Ishikawa (cell line): ENCODE results near the gene TMEM150B.

Experiments
- CEBPB ChIP-seq: IDR thresholded peaks from 2 replicates; pipeline ENCODE4 v1.6.1; 2012
- CREB1 ChIP-seq: IDR thresholded peaks from 2 replicates; pipeline ENCODE4 v1.6.1; 2012; ENCODE audit warnings: low read depth
- EGR1 ChIP-seq: IDR thresholded peaks from 2 replicates; pipeline ENCODE4 v1.6.1; 2012
- EP300 ChIP-seq: IDR thresholded peaks from 2 replicates; pipeline ENCODE4 v1.6.1; 2012; ENCODE audit warnings: borderline replicate concordance
- FOXM1 ChIP-seq: IDR thresholded peaks from 2 replicates; pipeline ENCODE4 v1.6.1; 2012; ENCODE audit warnings: low read depth, borderline replicate concordance
- MAX ChIP-seq: IDR thresholded peaks from 2 replicates; pipeline ENCODE4 v1.6.1; 2012
- RAD21 ChIP-seq: IDR thresholded peaks from 2 replicates; pipeline ENCODE4 v1.6.1; 2012; ENCODE audit warnings: low read depth
- REST ChIP-seq: IDR thresholded peaks from 2 replicates; pipeline ENCODE4 v1.6.1; 2012; ENCODE audit warnings: low read depth, mild to moderate bottlenecking
- TAF1 ChIP-seq: IDR thresholded peaks from 2 replicates; pipeline ENCODE4 v1.6.1; 2012; ENCODE audit warnings: low read depth, mild to moderate bottlenecking
- TEAD4 ChIP-seq: IDR thresholded peaks from 2 replicates; pipeline ENCODE4 v1.6.1; 2012
- YY1 ChIP-seq: IDR thresholded peaks from 2 replicates; pipeline ENCODE4 v1.6.1; 2012; ENCODE audit warnings: low read depth

- TF ChIP-seq EP300 (no peak), TEAD4 (no peak), YY1 (no peak), REST (no peak), MAX (no peak), RAD21 (no peak), TAF1 (no peak), CREB1 (no peak), EGR1 (no peak), FOXM1 (no peak), CEBPB (no peak)
These were observed 24.2 kb downstream of the TMEM150B start for GRCh38 chr19:55300886-55301458.
